Activated CD4-positive, alpha-beta T cell treated with anti-CD3 and anti-CD28 coated beads for 1 hour (primary cell): ENCODE measurements around the gene RALGAPA1.
"Not testable (repeated sequence)": the region's sequence is repeated elsewhere in the genome, so short reads cannot be mapped to it uniquely, and the experiment has no call there.

Experiments used
- DNase-seq: peaks from one replicate; pipeline ENCODE4 v3.0.0-alpha.2; 2020

RALGAPA1 gene

DNA sequence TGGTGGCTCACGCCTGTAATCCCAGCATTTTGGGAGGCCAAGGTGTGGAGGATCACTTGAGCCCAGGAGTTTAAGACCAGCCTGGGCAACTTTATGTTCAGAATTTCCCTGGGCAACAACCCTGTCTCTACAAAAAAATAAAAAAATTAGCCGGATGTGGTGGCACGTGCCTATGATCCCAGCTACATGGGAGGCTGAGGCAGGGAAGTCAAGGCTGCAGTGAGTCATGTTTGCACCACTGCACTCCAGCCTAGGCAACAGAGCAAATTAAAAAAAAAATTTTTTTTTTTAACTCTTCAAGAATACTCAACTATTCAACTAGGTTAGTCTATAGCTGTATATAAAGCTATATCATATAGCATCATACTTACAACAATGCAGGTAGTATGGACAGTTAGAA, 113.0 kb downstream of the RALGAPA1 start:
- no peak for DNase-seq

DNA sequence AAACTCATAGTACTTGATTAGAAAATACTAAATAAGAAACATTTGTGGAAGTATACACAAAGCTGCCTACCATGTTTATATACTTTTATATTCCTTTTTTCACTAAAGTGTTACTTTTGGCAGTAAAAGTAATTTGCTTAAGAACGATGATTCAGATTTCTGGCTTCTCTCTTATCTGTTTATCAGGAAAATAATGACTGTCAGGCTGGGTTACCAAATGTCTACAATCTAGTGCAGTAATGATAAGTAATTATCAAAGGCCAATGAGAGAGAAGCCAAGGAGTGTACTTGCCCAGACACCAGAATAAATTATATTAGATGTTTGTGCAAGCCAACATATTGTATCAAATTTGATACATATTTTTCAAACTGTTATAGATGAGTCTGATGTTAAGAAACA, 113.4 kb downstream of the RALGAPA1 start:
- DNase-seq, result no peak

DNA sequence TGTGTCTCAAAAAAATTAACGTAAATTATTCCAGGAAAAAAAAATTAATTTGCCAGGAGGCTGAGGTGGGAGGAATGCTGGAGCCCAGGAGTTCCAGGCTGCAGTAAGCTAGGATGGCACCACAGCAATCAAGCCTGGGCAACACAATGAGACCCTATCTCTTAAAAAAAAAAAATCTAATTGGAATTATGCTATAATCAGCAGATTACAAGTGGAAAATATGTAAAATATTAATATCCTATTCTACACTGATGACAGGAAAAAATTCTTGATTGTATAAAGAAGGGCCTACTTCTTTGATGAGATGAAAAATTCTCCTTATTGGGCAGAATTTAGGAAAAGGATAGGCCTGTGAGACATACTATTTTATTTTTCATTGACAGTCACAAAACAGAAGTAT, 114.0 kb downstream of the RALGAPA1 start:
- no peak for DNase-seq

DNA sequence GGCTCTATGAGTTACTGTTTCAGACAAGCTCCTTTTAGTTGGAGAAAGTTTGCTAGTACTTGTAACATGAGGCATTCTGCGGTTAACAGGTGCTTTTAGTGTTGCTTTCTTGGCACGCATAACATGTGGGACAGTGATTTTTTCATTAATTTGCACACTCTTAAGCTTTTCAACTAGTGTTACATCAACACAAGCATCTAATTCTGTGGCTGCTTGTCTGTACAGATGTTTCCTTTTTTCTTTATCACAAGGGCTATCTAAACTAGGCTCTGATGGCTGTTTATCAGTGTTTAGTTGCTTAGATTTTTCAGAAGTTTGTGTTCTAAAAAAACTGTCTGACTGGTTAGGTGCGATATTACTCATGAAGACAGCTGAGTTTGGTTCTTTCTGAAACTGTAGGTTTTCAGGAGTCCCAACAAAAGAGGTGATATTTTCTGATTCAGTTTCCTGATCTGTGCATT, 120.1 kb downstream of the RALGAPA1 start:
- no peak for DNase-seq

GRCh38 chr14:35688126-35688826, 120.8 kb downstream of the RALGAPA1 start:
- DNase-seq, result no peak

GRCh38 chr14:35687335-35687939, 121.7 kb downstream of the RALGAPA1 start:
- DNase-seq, result no peak

DNA sequence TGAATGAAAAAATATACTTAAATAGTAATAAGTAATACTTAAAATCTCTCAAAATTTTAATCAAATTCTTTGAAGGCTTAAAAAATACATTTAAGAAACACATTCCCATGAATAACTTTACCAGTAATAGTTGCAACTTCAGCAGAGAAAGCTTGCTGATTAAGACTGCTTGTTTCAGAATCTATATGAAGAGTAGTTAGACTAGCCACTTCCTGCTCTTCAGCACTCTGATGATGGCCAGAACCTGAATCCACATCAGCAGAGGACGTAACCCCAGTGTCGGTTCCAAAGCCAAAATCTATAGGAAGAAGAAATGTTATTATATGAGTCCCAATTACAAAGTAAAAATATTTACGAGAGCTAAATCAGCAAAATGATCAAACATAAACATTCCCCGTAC, 125.4 kb downstream of the RALGAPA1 start:
- not testable (repeated sequence) for DNase-seq

DNA sequence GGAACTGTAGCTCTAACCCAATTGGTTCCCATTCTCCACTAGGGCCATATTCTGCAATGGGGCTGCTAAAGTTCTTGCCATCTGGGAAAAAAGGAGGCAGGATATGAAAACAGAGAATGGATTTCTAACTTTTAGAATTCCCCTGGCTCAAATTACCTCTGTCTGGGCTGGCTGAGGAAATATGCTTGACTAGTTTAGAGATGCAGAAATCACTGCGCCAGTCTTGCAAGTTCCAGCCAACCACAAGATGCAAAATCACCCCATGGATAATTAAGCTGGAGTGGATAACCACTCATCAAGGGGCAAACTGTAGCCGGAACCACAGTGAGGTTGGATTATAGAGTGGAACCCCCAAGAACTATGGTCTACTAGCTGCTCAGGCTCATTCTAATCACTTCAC, 126.3 kb downstream of the RALGAPA1 start:
- DNase-seq, result no peak

- DNase-seq, result no peak
Measured at GRCh38 chr14:35678403-35679028, 130.6 kb downstream of the RALGAPA1 start.

DNA sequence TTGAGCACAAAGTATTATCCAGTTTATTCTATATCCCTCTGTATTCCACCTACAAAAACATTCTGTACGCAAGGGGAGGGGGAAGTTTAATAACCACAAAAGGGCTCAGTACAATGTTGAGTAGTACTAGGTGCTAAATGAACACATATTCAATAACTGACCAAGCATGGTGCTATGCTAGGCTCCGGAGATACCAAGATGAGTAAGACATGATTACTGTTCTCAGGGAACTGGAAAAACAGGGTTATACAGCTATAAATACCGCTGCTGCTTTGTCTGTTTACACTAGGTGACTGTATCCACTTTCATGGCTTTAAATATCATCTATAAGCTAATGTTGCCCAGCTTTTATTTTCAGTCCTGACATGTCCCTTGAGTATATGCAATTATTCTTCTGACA, 139.3 kb downstream of the RALGAPA1 start:
- no peak for DNase-seq

DNA sequence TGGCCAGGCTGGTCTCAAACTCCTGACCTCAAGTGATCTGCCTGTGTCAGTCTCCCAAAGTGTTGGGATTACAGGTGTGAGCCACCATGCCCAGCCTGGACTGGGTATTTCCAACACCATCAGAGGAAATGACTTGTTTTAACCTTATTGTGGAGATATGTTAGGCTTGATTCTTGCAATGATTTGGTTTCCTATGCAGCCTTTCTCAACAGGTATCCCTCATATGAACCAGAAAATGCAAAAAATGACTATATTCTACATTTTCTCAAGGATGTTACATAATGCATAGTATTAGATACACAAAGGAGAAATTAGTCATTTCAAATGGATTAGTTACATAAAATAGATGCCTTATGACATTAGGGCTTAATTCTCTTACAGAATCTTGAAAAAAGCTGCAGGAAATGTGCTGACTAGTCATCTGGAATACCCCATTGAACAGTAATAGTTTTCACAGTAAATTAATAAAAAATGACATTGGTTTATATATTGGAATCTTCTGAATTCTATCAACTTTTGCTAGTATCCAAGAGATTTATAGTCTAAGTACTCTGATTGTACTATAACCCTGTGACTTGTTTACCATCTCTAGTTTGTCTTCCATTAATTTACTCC, 142.6 kb downstream of the RALGAPA1 start:
- DNase-seq, result no peak

GRCh38 chr14:35661875-35662274, 147.2 kb downstream of the RALGAPA1 start:
- DNase-seq, result no peak

DNA sequence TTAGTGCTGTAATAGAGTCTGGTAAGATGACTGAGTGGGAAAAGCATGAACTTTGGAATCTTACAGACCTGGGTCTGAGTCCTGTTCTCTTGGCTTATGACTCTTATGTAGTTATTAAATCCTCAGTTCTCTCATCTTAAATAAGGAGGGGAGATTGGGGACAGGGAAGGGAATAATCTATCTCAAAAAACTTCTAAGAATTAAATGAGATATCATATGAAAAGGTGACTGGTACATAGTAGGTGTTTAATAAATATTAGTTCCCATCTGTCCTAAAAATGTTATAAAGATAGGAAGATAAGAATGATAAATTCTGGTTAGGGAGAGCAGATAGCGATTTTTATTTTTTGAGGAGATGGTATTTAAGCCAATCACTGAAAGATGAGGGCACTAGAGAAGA, 156.1 kb downstream of the RALGAPA1 start:
- no peak for DNase-seq

DNA sequence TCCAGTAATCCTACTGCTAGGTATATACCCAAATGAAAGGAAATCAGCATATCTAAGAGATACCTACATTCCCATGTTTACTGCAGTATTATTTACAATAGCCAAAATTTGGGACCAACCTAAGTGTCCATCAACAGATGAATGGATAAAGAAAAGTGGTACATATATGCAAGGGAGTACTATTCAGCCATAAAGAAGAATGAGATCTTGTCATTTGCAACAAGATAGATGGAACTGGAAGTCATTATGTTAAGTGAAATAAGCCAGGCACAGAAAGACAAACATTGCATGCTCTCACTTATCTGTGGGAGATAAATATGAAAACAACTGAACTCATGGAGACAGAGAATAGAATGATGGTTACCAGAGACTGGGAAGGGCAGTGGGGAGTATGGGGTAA, 165.6 kb downstream of the RALGAPA1 start:
- no peak for DNase-seq

- DNase-seq, result no peak
Measured at GRCh38 chr14:35637851-35638250, 171.2 kb downstream of the RALGAPA1 start.

DNA sequence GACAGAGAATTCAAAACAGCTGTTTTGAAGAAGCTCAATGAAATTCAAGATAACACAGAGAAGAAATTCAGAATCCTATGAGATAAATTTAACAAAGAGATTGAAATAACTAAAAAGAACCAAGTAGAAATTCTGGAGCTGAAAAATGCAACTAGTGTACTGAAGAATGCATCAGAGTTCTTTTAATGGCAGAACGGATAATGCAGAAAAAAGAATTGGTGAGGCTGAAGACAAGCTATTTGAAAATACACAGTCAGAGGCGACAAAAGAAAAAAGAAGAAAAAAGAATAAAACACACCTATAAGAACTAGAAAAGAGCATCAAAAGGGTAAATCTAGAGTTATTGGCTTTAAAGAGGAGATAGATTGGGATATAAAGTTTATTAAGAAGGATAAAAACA, 171.8 kb downstream of the RALGAPA1 start:
- no peak for DNase-seq

- no peak for DNase-seq
Measured at GRCh38 chr14:35632676-35633075, 176.4 kb downstream of the RALGAPA1 start.

DNA sequence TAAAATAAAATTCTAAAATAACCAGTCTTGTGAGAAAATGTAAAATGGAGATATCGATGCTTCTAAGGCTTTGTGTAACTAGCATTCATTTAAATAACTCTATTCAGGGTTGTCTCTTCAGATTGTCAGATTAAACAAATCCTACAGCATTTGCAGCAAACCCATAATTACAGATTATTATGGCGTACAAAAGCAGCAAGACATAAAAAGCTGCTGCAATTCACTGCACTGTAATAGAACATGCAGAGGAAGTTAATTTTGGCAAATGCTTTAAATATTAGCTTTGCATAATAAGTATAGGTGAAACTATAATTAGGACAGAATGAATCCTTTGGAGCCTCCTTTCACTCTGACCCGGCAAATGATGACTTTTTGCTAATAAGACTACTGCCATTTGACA, 176.8 kb downstream of the RALGAPA1 start:
- no peak for DNase-seq

DNA sequence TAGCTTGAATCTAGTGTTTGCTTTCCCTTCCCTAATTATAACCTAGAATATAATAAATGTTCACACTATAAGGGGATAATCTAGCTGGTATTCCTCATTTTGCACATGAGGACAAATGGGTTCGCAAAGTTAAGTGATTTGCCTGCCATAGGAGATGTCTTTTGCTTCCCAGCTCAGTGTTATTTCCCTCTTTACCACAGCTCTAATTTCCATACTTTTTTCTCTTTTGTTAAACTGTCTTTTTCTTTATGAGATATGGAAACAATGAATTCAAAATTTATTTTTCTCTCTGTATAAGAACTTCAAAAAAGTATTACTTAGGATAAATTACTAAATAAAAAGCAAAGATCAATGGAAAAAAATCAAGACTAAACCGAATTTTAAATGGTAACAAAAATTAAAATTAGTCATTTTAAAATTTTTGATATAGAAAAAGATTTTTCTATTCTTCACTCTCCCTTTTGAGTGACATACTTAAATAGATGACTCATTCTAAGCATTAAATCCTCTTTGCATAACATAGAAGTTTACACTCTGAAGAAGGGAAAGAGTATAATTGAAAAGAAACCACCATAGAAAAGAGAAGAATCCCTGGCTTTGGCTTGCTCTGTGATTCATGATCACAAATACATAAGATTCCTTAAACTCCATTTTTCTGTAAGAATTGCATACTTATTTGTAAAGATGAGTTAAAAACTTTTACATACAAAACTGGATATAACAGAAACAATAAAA, 177.9 kb downstream of the RALGAPA1 start:
- DNase-seq, result no peak

DNA sequence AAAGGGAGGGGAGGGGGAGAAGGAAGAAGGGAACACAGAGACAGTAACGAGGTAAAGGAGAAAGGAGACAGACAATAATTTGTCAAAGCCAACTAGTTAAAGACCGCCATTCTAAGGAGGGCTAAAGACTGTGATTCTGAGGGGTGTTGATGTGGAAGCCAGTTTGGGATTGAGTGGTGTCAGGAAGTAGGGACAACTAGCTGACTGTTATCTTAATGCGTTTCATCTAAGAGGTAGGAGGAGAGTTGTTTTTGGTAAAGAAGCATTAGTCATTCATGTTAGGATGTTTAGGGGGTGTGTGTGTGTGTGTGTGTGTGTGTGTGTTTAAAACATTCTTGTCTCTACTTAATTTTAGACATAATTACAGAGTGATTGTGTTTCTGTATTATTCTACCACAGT, 180.1 kb downstream of the RALGAPA1 start:
- DNase-seq, result no peak

GRCh38 chr14:35626947-35627346, 182.1 kb downstream of the RALGAPA1 start:
- not testable (repeated sequence) for DNase-seq

- DNase-seq, result not testable (repeated sequence)
Measured at GRCh38 chr14:35621996-35622395, 187.1 kb downstream of the RALGAPA1 start.

GRCh38 chr14:35619998-35620397, 189.1 kb downstream of the RALGAPA1 start:
- DNase-seq, result not testable (repeated sequence)
